HG03045 (cell line): ENCODE data around the gene KLHDC8A.

Experiments used
- ATAC-seq: cut with Tn5 transposase; IDR thresholded peaks from one replicate; pipeline ENCODE4 v1.9.1; 2021; ENCODE audit warnings: mild to moderate bottlenecking, moderate library complexity; ENCODE audit not compliant: unreplicated experiment

KLHDC8A gene

GRCh38 chr1:205345761-205346160, 11.0 kb downstream of the KLHDC8A start:
- no peak for ATAC-seq

DNA sequence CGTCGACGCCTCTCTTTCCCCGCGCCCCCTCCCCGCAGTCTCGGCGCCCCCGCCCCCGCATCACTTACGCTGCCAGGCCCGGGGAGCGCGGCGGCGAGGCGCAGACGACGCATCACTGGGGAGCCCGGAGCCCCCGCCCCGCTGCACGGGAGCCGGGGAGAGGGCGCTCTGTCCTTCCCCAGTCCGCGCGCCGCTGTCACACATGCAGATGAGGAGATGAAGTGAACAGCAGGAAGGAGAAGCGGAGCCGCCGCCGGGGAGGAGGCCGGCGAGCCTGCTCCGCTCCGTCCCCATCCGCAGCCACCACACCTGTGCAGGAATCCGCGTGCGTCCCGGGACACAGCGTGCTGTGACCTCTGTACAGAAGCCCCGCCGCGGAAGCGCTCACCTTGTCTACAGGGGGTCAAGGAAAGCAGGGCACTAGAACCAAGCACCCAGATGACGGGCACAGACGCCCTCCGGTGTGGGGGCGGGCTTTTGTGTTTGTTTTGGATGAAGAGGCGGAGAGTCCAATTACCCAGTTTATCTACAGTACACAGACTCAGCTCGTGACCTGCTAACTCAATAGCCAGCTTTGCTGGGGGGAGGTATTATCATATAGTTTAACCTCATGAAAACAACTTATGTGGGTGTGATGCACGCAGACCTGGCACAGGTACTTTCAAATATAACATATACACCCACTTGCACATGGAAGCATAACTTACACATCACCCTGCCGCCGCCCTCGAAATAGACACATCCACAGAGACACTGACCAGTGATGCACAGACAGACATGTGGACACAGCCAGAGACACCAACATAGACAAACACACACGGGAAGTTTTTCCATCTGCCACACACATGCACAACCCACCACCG, 12.4 kb downstream of the KLHDC8A start:
- ATAC-seq, result no peak

- no peak for ATAC-seq
These were observed 13.2 kb downstream of the KLHDC8A start for GRCh38 chr1:205343431-205344065.

GRCh38 chr1:205342986-205343385, 13.7 kb downstream of the KLHDC8A start:
- ATAC-seq, result no peak

DNA sequence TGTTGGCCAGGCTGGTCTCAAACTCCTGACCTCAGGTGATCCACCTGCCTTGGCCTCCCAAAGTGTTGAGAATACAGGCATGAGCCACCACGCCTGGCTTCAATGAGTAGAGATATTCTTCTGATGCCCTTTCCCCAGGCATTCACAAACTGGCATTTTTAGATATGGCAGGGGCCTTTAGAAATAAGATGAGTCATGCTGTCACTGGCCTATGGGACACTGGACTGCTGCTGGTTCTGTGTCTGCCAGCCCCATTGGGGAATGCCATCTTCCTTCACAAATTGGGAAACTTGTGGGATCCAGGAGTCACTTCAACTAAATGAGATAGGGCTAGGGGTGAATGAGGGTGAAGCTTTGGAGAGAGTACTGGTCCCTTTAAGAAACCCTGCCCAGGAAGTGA, 16.0 kb downstream of the KLHDC8A start:
- ATAC-seq, result no peak

DNA sequence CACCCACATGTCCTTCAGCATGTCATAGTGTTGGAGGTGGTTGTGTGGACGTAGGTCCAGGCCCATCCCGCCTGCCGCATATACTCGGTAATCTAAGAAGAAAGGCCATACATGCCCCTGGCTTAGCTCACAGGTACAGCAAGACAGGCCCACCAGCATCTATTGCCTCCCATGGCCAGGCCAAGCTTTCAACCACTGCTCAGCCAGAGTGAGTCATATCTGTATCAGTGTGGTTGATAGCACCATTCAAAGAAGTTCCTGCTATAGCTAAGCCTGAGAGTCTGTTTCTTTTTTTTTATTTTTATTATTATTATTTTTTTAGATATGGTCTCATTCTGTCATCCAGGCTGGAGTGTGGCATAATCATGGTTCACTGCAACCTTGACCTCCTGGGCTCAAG, 17.0 kb downstream of the KLHDC8A start:
- no peak for ATAC-seq

DNA sequence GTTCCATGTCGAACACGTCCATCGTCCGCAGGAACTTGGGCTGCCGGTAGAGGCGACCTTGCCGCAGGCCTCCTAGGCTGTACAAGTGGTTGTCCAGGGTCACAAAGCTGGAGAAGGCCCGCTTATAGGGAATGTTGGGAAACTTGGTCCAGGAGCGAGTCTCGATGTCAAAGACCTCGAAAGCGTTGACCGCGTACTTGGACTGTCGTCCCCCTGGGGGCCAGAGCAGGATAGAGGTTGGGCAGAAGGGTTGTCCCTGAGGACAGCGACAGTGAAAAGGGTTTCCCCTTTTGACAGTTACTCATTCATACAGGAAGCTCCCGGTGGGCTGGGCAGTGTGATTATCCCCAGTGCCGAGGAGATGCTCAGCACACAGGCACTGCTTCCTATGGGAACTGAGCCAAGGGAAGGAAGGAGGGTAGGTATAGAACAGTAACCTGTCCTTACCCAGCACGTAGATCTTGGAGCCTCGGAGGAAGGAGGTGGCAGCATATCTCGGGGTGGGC, 17.5 kb downstream of the KLHDC8A start:
- no peak for ATAC-seq

DNA sequence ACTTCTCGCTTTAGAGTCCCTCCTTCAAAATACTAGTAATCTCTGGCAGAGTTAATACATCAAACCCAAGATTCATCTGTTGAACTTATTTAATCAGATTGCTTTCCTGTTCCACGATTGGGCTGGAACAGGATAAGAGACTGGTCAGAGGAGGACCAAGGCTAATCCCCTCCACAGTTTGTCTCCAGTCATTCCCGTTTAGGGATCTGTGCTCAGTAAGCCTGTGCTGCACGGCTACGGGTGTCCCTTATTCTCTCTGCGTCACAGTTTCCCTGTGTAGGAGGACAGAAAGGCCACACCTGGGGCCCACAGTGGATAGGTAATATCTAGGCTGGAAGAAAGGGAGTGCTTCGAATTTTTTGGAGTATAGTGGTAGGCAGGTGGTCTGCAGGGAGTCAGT, 18.7 kb downstream of the KLHDC8A start:
- no peak for ATAC-seq

DNA sequence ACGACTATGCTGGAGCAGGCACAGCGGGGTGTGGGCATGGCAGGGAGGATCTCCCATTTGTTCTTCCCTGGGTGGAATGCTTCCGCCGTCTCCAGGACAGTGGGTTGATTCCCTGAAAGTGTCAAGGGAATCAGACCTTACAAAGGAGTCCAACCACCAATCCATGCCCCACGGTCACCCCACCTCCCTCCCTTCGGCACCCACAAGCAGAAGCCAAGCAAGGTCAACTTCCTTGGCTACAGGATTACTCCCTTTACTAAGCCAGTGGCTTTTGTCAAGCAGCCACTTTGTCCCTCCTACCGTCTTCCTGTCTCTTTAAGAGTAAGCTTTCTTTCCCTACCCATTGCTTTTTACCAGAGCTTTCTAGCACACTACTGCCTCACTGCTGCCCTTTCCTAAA, 19.2 kb downstream of the KLHDC8A start:
- ATAC-seq, result no peak

DNA sequence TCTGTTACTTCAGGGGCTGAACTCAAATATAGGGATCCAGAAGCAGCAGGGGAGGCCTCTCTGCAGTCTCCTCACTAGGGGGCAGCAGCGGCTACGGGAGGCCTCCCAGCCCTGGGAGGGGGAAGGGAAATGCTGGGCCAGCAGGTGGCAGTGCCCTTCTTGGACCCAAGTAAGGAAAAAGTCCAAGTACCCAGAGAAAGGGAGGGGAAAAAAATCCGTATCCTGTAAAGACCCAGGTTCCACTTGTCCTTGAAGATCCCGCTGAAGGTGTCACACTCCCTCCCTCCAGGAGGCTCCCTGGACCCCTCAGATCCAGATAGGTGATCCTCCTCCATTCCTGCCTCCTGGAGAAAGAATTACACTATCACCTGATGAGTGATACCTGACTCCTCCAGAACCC, 21.0 kb downstream of the KLHDC8A start:
- ATAC-seq, result no peak

GRCh38 chr1:205332015-205332791, 24.5 kb downstream of the KLHDC8A start:
- ATAC-seq, result no peak

DNA sequence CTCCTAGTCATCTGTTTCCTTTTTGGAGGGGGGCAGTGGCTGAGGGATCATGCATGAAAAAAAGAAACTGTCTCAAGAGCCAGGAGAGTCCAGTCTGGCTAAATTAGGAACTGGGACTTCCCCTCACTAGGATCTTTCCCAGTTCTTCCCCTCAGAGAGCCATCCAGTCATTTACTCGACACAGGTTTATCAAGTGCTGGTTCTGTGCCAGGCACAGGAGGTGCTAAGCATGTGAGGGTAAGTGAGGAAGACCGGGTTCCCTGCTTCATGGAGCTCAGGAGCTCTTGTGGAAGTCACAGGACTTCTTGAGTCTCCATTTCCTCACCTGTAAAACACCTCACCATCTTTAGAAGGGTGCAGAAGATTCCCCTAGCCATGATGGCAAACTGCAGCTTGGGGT, 26.6 kb downstream of the KLHDC8A start:
- ATAC-seq, result no peak

- no peak for ATAC-seq
These were observed 27.0 kb downstream of the KLHDC8A start for GRCh38 chr1:205329719-205330118.

DNA sequence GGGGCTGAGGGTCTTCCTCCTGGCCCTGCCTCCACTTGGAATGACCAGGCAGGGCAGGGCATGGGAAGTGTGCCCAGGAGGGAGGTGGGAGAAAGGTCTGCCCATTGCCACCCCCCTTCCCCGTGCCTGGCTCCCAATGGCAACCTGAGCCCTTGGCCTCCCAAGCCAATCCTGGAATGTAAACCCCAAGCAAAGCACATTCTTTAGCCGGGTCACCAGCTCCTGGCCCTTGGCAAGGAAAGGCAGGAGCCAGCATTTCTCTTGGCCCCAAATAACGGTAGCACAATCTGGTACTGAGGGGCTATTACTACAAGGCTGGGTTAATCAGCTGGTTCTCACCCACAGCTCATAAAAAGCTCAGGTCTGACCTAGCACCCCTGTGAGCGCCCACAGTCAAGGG, 28.2 kb downstream of the KLHDC8A start:
- no peak for ATAC-seq

GRCh38 chr1:205326812-205327466, 29.8 kb downstream of the KLHDC8A start:
- no peak for ATAC-seq

- no peak for ATAC-seq
These were observed 31.3 kb downstream of the KLHDC8A start for GRCh38 chr1:205325334-205325884.

GRCh38 chr1:205324781-205325180, 31.9 kb downstream of the KLHDC8A start:
- ATAC-seq, result no peak

DNA sequence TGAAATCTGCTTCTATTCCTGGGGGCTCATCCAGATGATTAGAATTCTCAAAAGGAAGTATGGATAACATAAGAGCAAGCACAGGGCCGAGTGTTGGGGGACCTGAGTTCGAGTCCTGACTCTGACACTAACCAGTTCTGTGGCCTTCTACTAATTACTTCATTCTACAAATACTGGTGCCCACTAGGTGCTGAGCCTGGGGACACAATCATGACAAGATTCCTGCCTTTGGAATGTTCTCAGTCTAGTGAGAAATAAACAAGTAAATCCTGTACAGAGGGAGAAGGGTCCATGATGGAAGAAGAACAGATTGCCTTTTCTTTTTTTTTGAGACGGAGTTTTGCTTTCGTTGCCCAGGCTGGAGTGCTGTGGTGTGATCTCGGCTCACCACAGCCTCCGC, 32.9 kb downstream of the KLHDC8A start:
- ATAC-seq, result no peak

DNA sequence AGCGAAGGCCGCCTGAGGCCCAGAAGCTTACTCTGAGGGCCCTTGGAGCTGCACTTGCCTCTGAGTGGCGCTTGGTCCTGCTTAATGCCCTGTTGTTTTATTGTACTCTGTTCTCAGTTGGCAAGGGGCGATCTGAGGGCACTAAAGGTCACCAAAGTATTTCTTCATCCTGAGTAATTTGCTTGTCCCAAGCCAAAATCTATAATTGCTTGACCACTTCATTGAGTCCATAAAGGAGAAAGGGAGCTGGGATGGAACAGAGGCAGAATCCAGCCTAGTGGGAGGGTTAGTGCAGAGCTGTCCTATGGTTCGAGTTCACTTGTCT, 34.8 kb downstream of the KLHDC8A start:
- no peak for ATAC-seq

DNA sequence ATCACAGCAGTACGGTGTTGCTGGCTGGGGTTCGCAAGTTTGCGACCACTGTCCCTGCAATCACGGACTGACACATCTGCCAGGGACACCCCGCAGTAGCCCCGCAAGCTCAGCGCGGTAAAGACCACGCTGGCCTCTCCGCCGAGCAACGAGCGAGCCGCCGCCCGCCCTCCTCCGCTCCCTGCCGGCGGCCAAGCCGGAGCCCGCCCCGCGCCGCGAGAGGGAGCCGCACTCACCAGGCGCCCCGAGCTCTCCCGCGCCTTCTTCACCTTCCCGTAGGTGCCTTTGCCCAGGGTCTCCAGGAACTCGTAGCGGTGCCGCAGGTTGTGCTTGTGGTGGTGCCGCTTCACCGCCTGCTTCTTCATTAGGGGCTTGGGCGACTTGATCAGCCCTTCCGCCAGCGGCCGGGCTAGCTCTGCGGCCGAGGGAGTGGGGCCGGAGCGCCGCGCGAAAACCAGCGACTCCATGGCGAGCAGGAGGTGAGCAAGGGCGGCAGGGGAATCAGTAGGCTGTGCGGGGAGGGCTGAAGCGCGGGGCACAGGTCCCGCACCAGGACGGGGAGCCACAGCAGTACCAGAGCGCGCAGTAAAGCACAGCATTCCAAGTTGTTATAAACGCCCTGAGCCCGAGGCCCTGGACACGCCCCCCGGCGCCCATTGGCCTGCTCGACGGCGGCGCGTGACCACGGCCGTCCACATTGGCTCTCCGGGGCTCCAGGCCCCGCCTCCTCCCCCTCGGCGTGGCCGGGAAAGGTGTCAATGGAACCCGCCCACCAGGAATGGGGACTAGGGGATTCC, 35.4 kb downstream of the KLHDC8A start, which contains the start of gene NUAK2:
Gene NUAK2 (minus strand): TSS at position 584 of the 797 bp plus-strand sequence. CDS start 117 bp downstream, at position 467.
- ATAC-seq, result peak; percentile 55
